IgD-negative memory B cell (primary cell): ENCODE measurements around the gene ZNRF2. TPM values are rescaled to one million over a fixed set of nuclear protein-coding genes. Genes with fewer than 3 reads are reported as not detected.

Experiments used
- H3K27ac Mint-ChIP-seq, 3 donors: one replicate each; pipeline ENCODE4 v1.8.0; 2020 to 2022; ENCODE audit warnings: mild to moderate bottlenecking in 3 of 3, mixed read lengths in 3 of 3, moderate library complexity in 1 of 3
- H3K27me3 Mint-ChIP-seq: one replicate; pipeline ENCODE4 v1.8.0; 2021; ENCODE audit warnings: mixed read lengths
- H3K36me3 Mint-ChIP-seq: one replicate; pipeline ENCODE4 v1.8.0; 2020; ENCODE audit warnings: mild to moderate bottlenecking, mixed read lengths
- H3K4me1 Mint-ChIP-seq, 3 donors: one replicate each; pipeline ENCODE4 v1.8.0; 2020 to 2022; ENCODE audit warnings: mixed read lengths in 3 of 3, mild to moderate bottlenecking in 1 of 3
- H3K4me3 Mint-ChIP-seq, 4 donors: one replicate each; pipeline ENCODE4 v1.8.0; 2020 to 2022; ENCODE audit warnings: mild to moderate bottlenecking in 4 of 4, mixed read lengths in 4 of 4, moderate library complexity in 3 of 4
- H3K9me3 Mint-ChIP-seq, 3 donors: one replicate each; pipeline ENCODE4 v1.8.0; 2020 to 2021; ENCODE audit warnings: mixed read lengths in 3 of 3, mild to moderate bottlenecking in 1 of 3
- polyA plus RNA-seq: library from polyadenylated mRNA; unstranded; fragments of 300-500 nt; fragmentation: Illumina TruSeq; gene quantifications from one replicate; pipeline ENCODE4 v1.2.3, GENCODE V29; 2021

Gene ZNRF2
- polyA plus RNA-seq, 1 donor from 2014 or later = 1.9 TPM

DNA sequence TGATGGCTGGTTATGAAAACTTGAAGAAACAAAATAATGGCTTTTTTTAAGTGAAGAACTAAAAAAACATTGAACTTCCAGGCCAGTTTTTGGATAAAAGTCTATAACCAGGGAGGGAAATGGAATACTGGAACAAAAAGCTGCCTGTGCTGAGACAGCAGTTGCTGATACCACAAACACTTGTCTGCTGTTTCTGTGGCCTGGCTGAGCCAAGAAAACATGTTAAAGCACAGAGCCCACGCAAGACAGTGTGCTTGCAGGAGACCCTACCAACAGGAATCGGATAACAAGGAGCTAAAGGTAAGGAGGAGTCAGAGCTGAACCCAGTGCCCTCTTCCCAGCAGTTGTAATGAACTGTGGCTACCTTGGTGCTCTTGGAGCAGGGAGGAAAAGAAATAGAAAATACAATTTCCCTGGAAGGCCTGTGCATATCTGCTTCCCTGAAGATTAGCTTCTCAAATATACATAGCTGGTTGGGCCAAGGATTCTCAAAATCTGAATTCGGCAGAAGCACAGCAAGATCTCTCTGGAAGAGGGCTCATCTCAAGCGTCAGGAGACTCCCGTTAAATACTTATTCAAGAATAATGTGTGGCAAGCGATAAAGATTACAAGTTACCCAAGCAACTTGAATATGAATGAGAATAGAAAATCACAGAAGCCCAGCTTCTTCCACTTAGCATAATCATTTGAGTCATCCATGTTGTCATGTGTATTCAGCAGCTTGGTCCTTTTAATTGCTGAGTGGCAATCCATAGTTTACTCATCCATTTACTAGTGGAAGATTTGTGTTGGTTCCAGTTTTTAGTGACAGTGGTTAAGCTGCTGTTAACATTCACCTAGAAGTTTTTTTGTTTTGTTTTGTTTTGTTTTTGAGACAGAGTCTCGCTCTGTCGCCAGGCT is 106.6 kb downstream of the ZNRF2 start:
- Mint-ChIP-seq H3K4me1 (peaks cover 0 to 8% (median 5%) of the 10 kb centered on the region in 3 donors), H3K27ac (peak overlapping the region in 1 of 3 donors; percentile 17), H3K4me3 (no peak overlapping the region), H3K27me3 (no peaks in the 10 kb centered on the region), H3K9me3 (no peaks in the 10 kb centered on the region), H3K36me3 (peaks cover 3% of the 10 kb centered on the region)

GRCh38 chr7:30391806-30392205 is 107.4 kb downstream of the ZNRF2 start:
- no peak overlapping the region for H3K4me3 Mint-ChIP-seq
- peaks cover 3% of the 10 kb centered on the region for H3K36me3 Mint-ChIP-seq
- peaks cover 2 to 12% (median 8%) of the 10 kb centered on the region in 3 donors for H3K4me1 Mint-ChIP-seq
- H3K27me3 Mint-ChIP-seq = no peaks in the 10 kb centered on the region
- H3K9me3 Mint-ChIP-seq = no peaks in the 10 kb centered on the region
- H3K27ac Mint-ChIP-seq = no peak overlapping the region

DNA sequence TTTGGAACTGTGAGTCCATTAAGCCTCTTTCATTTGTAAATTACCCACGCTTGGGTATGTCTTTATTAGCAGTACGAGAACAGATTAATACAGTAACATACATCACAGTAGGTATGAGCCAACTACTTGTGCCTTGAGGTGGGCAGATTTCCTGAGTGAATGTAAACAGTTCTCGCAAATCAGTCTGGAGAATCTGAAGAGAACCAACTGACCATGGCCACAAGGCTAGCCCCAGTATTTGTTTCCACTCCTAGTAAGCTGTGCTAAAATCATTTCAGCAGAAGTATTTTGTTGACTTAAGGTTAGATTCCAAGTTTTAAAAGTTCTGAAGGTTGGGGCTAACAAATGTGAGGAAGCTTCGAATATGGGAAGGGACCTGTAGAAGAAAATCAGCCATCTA is 111.3 kb downstream of the ZNRF2 start:
- peak overlapping the region in 1 of 3 donors; percentile 13 for H3K27ac Mint-ChIP-seq
- no peaks in the 10 kb centered on the region for H3K27me3 Mint-ChIP-seq
- no peak overlapping the region for H3K4me3 Mint-ChIP-seq
- H3K9me3 Mint-ChIP-seq = no peaks in the 10 kb centered on the region
- H3K4me1 Mint-ChIP-seq = peaks cover 2 to 9% (median 6%) of the 10 kb centered on the region in 3 donors
- peaks cover 1% of the 10 kb centered on the region for H3K36me3 Mint-ChIP-seq

GRCh38 chr7:30396389-30396788 is 112.0 kb downstream of the ZNRF2 start:
- Mint-ChIP-seq H3K4me1 (peaks cover 2 to 9% (median 6%) of the 10 kb centered on the region in 3 donors), H3K4me3 (no peak overlapping the region), H3K27ac (peak overlapping the region in 1 of 3 donors; percentile 13), H3K9me3 (no peaks in the 10 kb centered on the region), H3K27me3 (no peaks in the 10 kb centered on the region), H3K36me3 (peaks cover 1% of the 10 kb centered on the region)

- H3K4me1 Mint-ChIP-seq = peaks cover 0 to 3% (median 1%) of the 10 kb centered on the region in 3 donors
- no peaks in the 10 kb centered on the region for H3K27me3 Mint-ChIP-seq
- H3K36me3 Mint-ChIP-seq = peaks cover 3% of the 10 kb centered on the region
- no peak overlapping the region for H3K27ac Mint-ChIP-seq
- H3K4me3 Mint-ChIP-seq = no peak overlapping the region
- no peaks in the 10 kb centered on the region for H3K9me3 Mint-ChIP-seq
These were observed 119.1 kb downstream of the ZNRF2 start for GRCh38 chr7:30403477-30403876.

DNA sequence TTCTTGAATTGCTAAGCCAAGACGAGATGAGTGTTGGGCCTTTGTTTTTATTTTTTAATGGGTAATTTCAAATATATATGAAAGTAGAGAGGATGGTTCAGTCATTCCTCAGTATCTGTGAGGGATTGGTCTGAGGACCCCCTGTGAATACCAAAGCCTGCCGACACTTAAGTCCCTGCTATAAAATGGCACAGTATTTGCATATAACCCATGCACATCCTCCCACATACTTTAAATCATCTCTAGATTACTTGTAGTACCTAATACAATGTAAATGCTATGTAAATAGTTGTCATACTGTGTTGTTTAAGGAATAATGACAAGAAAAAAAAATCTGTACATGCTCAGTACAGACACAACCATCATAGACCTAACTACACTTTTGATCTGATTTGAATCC is 120.8 kb downstream of the ZNRF2 start:
- Mint-ChIP-seq H3K36me3 (peaks cover 1% of the 10 kb centered on the region), H3K27ac (no peak overlapping the region), H3K9me3 (no peaks in the 10 kb centered on the region), H3K4me1 (peaks cover 0 to 7% (median 2%) of the 10 kb centered on the region in 3 donors), H3K27me3 (no peaks in the 10 kb centered on the region), H3K4me3 (no peak overlapping the region)

- Mint-ChIP-seq H3K4me3 (no peak overlapping the region), H3K9me3 (no peaks in the 10 kb centered on the region), H3K4me1 (peaks cover 11 to 19% (median 16%) of the 10 kb centered on the region in 3 donors), H3K36me3 (peaks cover 1% of the 10 kb centered on the region), H3K27ac (peak overlapping the region in 1 of 3 donors; percentile 68), H3K27me3 (no peaks in the 10 kb centered on the region)
These were observed 122.4 kb downstream of the ZNRF2 start for GRCh38 chr7:30406664-30407425.

DNA sequence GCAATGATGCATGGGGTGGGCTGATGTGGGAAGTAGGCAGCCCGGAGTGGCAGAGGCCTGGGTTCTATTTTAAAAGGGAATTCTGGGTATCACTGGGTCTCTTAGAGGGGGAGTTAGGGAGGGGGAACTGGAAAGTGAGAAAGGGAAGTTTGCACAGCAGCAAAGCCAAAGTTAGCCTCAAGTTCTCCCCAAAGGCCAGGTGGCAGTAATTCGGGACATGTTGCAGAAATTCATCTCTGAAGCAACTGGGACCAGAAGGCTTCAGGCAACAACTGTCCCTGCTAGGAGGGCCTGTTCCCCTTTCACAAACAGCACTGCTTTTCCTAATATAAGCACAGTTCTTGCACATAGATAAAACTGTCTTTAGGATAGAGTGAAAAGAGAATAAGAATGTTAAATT is 126.8 kb downstream of the ZNRF2 start:
- Mint-ChIP-seq H3K4me1 (peaks cover 28 to 29% (median 28%) of the 10 kb centered on the region in 3 donors), H3K9me3 (no peaks in the 10 kb centered on the region), H3K4me3 (peak overlapping the region in 1 of 4 donors; percentile 5), H3K27me3 (no peaks in the 10 kb centered on the region), H3K27ac (peak overlapping the region in 2 of 3 donors; percentile 12 to 91), H3K36me3 (no peaks in the 10 kb centered on the region)

DNA sequence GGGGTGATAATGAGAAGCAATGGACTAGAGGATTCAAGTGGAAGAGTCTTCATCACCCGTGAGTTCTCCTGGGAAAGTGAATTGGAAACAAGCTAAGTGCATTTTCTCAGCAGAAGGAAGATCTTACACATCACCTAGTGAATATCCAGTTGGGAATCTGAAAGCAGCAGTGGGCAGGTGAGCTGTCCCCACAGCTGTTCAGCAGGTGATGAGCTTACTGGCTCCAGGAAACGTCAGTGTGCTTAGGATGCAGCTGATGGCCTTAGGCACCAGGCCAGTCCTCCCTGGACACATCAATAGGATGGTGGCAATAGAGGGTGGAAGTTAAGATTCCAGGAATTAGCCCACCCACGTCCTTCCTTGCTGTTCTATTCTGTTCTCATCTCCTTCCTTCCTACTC is 127.5 kb downstream of the ZNRF2 start:
- H3K36me3 Mint-ChIP-seq = no peaks in the 10 kb centered on the region
- peaks cover 26 to 28% (median 28%) of the 10 kb centered on the region in 3 donors for H3K4me1 Mint-ChIP-seq
- H3K27ac Mint-ChIP-seq = peak overlapping the region in 2 of 3 donors; percentile 91
- no peaks in the 10 kb centered on the region for H3K9me3 Mint-ChIP-seq
- no peaks in the 10 kb centered on the region for H3K27me3 Mint-ChIP-seq
- H3K4me3 Mint-ChIP-seq = no peak overlapping the region

- Mint-ChIP-seq H3K4me3 (peak overlapping the region in 1 of 4 donors; percentile 17), H3K9me3 (no peaks in the 10 kb centered on the region), H3K27ac (no peak overlapping the region), H3K36me3 (no peaks in the 10 kb centered on the region), H3K4me1 (peaks cover 26 to 28% (median 28%) of the 10 kb centered on the region in 3 donors), H3K27me3 (no peaks in the 10 kb centered on the region)
These were observed 128.5 kb downstream of the ZNRF2 start for GRCh38 chr7:30412782-30413504.

- Mint-ChIP-seq H3K9me3 (no peaks in the 10 kb centered on the region), H3K27ac (peak overlapping the region in 1 of 3 donors; percentile 87), H3K4me3 (peak overlapping the region in 1 of 4 donors; percentile 47), H3K36me3 (no peaks in the 10 kb centered on the region), H3K27me3 (no peaks in the 10 kb centered on the region), H3K4me1 (peaks cover 26 to 28% (median 28%) of the 10 kb centered on the region in 3 donors)
These were observed 129.5 kb downstream of the ZNRF2 start for GRCh38 chr7:30413864-30414263.

Other genes with a start within 250 kb of the ZNRF2 start
- 8.9 TPM for gene MTURN, start 149.6 kb upstream of the ZNRF2 start, polyA plus RNA-seq
- 13.5 TPM for gene NOD1, start 194.2 kb downstream of the ZNRF2 start, polyA plus RNA-seq
- 25.4 TPM for gene GGCT, start 220.2 kb downstream of the ZNRF2 start, polyA plus RNA-seq